ENCODE measurements around the gene SGO2. TPM values are rescaled to one million over a fixed set of nuclear protein-coding genes. Genes with fewer than 3 reads are reported as not detected.

SGO2 gene
- total RNA-seq, 1 experiment from 2014 or later, result 14.2 TPM

- DNase-seq (ENCODE audit: unreplicated experiment), result no peak
- POLR2A ChIA-PET, result interaction anchor here (0.8 to 4.6 kb wide), 5 partner anchors 12 to 250 kb away, joined by 3 to 32 read pairs (median 3); no protein-coding TSS in a partner anchor
- no peak for TF ChIP-seq CTCF (IDR thresholded peaks at IDR 0.05; ENCODE audit: unreplicated experiment)
Observed at GRCh38 chr2:200614249-200614648, 88.2 kb downstream of the SGO2 start.

GRCh38 chr2:200615247-200615646 lies 89.2 kb downstream of the SGO2 start:
- Mint-ChIP-seq H3K4me1 (ENCODE audit: insufficient read depth, unreplicated experiment) (peaks cover 40% of the 10 kb centered on the region), H3K9me3 (ENCODE audit: unreplicated experiment) (no peaks in the 10 kb centered on the region), H3K36me3 (ENCODE audit: insufficient read depth, unreplicated experiment) (peaks cover 21% of the 10 kb centered on the region), H3K27ac (ENCODE audit: low read depth, unreplicated experiment) (peak overlapping the region; percentile 61), H3K4me3 (ENCODE audit: unreplicated experiment) (no peak overlapping the region), H3K27me3 (ENCODE audit: insufficient read depth, unreplicated experiment) (no peaks in the 10 kb centered on the region)
- no TSS peak for BruUV-seq (replicated peaks)
- peak; percentile 80 for DNase-seq (ENCODE audit: unreplicated experiment)
- CTCF ChIA-PET, result interaction anchor here (0.5 to 6.5 kb wide), 8 partner anchors 11 to 97 kb away, joined by 3 to 48 read pairs (median 4); no protein-coding TSS in a partner anchor
- intact Hi-C loops (cut with micrococcal nuclease), result loop anchor here (5.0 kb wide), 1 partner anchor 57 kb away; no protein-coding TSS in a partner anchor
- TF ChIP-seq CTCF (IDR thresholded peaks at IDR 0.05; ENCODE audit: unreplicated experiment), result no peak
- POLR2A ChIA-PET, result interaction anchor here (0.9 to 4.6 kb wide), 5 partner anchors 11 to 249 kb away, joined by 3 to 32 read pairs (median 4); no protein-coding TSS in a partner anchor

More at GRCh38 chr2:200614249-200614648, 88.2 kb downstream of the SGO2 start:
- intact Hi-C loops (cut with micrococcal nuclease), result no loop called here
- peak overlapping the region; percentile 61 for H3K27ac Mint-ChIP-seq (ENCODE audit: low read depth, unreplicated experiment)
- no peak overlapping the region for H3K4me3 Mint-ChIP-seq (ENCODE audit: unreplicated experiment)
- BruUV-seq (replicated peaks), result no TSS peak
- H3K4me1 Mint-ChIP-seq (ENCODE audit: insufficient read depth, unreplicated experiment), result peaks cover 40% of the 10 kb centered on the region
- CTCF ChIA-PET, result interaction anchor here (0.6 to 6.5 kb wide), 7 partner anchors 12 to 641 kb away, joined by 3 to 48 read pairs (median 4); no protein-coding TSS in a partner anchor
- H3K36me3 Mint-ChIP-seq (ENCODE audit: insufficient read depth, unreplicated experiment), result peaks cover 21% of the 10 kb centered on the region
- H3K9me3 Mint-ChIP-seq (ENCODE audit: unreplicated experiment), result no peaks in the 10 kb centered on the region
- H3K27me3 Mint-ChIP-seq (ENCODE audit: insufficient read depth, unreplicated experiment), result no peaks in the 10 kb centered on the region

GRCh38 chr2:200616193-200616592 lies 90.2 kb downstream of the SGO2 start:
- POLR2A ChIA-PET, result interaction anchor here (0.7 to 4.6 kb wide), 5 partner anchors 11 to 87 kb away, joined by 3 to 32 read pairs (median 5); no protein-coding TSS in a partner anchor
- CTCF ChIA-PET, result interaction anchor here (0.6 to 6.5 kb wide), 8 partner anchors 8 to 88 kb away, joined by 3 to 48 read pairs (median 8); no protein-coding TSS in a partner anchor
- Mint-ChIP-seq H3K36me3 (ENCODE audit: insufficient read depth, unreplicated experiment) (peaks cover 21% of the 10 kb centered on the region), H3K4me1 (ENCODE audit: insufficient read depth, unreplicated experiment) (peaks cover 40% of the 10 kb centered on the region), H3K4me3 (ENCODE audit: unreplicated experiment) (no peak overlapping the region), H3K9me3 (ENCODE audit: unreplicated experiment) (no peaks in the 10 kb centered on the region), H3K27me3 (ENCODE audit: insufficient read depth, unreplicated experiment) (no peaks in the 10 kb centered on the region), H3K27ac (ENCODE audit: low read depth, unreplicated experiment) (no peak overlapping the region)
- no TSS peak for BruUV-seq (replicated peaks)
- TF ChIP-seq CTCF (IDR thresholded peaks at IDR 0.05; ENCODE audit: unreplicated experiment), result no peak
- DNase-seq (ENCODE audit: unreplicated experiment), result no peak
- intact Hi-C loops (cut with micrococcal nuclease), result loop anchor here (5.0 kb wide), 1 partner anchor 56 kb away; no protein-coding TSS in a partner anchor

- no peaks in the 10 kb centered on the region for H3K27me3 Mint-ChIP-seq (ENCODE audit: insufficient read depth, unreplicated experiment)
- no peaks in the 10 kb centered on the region for H3K9me3 Mint-ChIP-seq (ENCODE audit: unreplicated experiment)
- TF ChIP-seq CTCF (IDR thresholded peaks at IDR 0.05; ENCODE audit: unreplicated experiment), result no peak
- ChIA-PET POLR2A (interaction anchor here (0.6 to 4.6 kb wide), 6 partner anchors 10 to 86 kb away, joined by 3 to 32 read pairs (median 4); no protein-coding TSS in a partner anchor), CTCF (interaction anchor here (0.7 to 6.5 kb wide), 6 partner anchors 8 to 87 kb away, joined by 3 to 48 read pairs (median 9); no protein-coding TSS in a partner anchor)
- H3K4me1 Mint-ChIP-seq (ENCODE audit: insufficient read depth, unreplicated experiment), result peaks cover 40% of the 10 kb centered on the region
- no peak for DNase-seq (ENCODE audit: unreplicated experiment)
- no TSS peak for BruUV-seq (replicated peaks)
- H3K4me3 Mint-ChIP-seq (ENCODE audit: unreplicated experiment), result no peak overlapping the region
- no peak overlapping the region for H3K27ac Mint-ChIP-seq (ENCODE audit: low read depth, unreplicated experiment)
- intact Hi-C loops (cut with micrococcal nuclease), result loop anchor here (5.0 kb wide), 1 partner anchor 56 kb away; no protein-coding TSS in a partner anchor
- peaks cover 21% of the 10 kb centered on the region for H3K36me3 Mint-ChIP-seq (ENCODE audit: insufficient read depth, unreplicated experiment)
Observed at GRCh38 chr2:200616656-200617055, 90.6 kb downstream of the SGO2 start.
